ENCODE results near the gene ZBTB8A.

DNA sequence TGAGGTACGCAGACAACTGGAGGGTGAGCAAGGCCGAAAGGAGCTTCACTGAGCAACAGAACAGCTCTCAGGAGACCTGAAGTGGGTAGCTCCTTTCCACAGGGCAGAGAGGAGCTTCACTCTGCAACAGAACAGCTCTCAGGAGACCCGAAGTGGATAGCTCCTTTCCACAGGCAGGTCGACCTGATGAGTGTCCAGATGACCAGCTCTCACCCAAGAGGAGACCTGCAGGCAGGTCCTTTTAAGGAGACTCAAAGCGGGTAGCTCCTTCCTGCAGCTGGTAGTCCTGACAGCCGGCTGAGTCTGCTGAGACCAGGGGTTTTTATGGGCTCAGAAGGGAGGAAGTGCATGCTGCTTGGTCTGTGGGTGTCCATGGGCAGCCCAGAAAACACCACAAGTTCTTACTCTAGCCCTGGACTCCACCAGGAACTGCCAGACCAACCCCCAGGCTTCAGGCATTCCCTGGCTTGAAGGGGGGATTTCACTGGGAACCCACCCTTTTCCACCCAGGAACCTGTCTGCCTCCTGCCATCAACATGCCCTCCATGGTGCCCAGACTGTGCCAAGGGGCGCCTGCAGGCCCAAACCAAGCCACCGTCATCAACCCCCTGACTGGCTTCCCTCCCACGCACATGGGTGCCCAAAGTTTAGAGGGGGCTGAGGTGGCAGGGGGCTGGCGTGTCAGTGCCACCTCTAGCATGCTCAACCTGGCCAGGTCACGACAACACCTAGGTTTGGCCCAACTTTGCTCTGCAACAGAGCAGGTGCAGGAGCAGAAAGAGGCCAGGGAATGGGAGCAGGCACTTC, 67.5 kb downstream of the ZBTB8A start:
- TF ChIP-seq POLR2A (IDR thresholded peaks at IDR 0.05) = no peak
- TF ChIP-seq, protein P1, sequence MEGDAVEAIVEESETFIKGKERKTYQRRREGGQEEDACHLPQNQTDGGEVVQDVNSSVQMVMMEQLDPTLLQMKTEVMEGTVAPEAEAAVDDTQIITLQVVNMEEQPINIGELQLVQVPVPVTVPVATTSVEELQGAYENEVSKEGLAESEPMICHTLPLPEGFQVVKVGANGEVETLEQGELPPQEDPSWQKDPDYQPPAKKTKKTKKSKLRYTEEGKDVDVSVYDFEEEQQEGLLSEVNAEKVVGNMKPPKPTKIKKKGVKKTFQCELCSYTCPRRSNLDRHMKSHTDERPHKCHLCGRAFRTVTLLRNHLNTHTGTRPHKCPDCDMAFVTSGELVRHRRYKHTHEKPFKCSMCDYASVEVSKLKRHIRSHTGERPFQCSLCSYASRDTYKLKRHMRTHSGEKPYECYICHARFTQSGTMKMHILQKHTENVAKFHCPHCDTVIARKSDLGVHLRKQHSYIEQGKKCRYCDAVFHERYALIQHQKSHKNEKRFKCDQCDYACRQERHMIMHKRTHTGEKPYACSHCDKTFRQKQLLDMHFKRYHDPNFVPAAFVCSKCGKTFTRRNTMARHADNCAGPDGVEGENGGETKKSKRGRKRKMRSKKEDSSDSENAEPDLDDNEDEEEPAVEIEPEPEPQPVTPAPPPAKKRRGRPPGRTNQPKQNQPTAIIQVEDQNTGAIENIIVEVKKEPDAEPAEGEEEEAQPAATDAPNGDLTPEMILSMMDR (IDR thresholded peaks at IDR 0.05) = no peak

All from vagina (tissue), 2 donors.